Cerebellar cortex (tissue), 1 donor: ENCODE measurements around the gene UPK2.
A peak's percentile ranks its signal among the peaks of the same experiment; 100 is the strongest.
"Not testable (repeated sequence)": the region's sequence is repeated elsewhere in the genome, so short reads cannot be mapped to it uniquely, and the experiment has no call there.

Experiments
- DNase-seq: peaks from one replicate; pipeline ENCODE4 v3.0.0-alpha.2; 2015; ENCODE audit warnings: low spot score

The UPK2 gene

GRCh38 chr11:118988280-118988679 lies 32.2 kb downstream of the UPK2 start:
- no peak for DNase-seq

GRCh38 chr11:118991486-118992038 lies 35.5 kb downstream of the UPK2 start:
- DNase-seq: not testable (repeated sequence)

- DNase-seq: peak; percentile 42
These were observed 41.0 kb downstream of the UPK2 start for GRCh38 chr11:118996926-118997626.

- DNase-seq: peak; percentile 94
These were observed 41.7 kb downstream of the UPK2 start, which contains the start of gene CENATAC for GRCh38 chr11:118997627-118998387. Gene CENATAC, plus strand, starts transcription at chr11:118998138. Its CDS starts 60 bp downstream, at chr11:118998198.

GRCh38 chr11:118998388-118998717 lies 42.3 kb downstream of the UPK2 start:
- no peak for DNase-seq

GRCh38 chr11:118998822-118999221 lies 42.7 kb downstream of the UPK2 start:
- DNase-seq: no peak

- no peak for DNase-seq
These were observed 44.8 kb downstream of the UPK2 start for GRCh38 chr11:119000906-119001305.

- DNase-seq: no peak
These were observed 50.6 kb downstream of the UPK2 start for GRCh38 chr11:119006656-119007055.
